ENCODE measurements around the gene JAM2. TPM values are rescaled to one million over a fixed set of nuclear protein-coding genes. Genes with fewer than 3 reads are reported as not detected.
"Not testable (repeated sequence)": the region's sequence is repeated elsewhere in the genome, so short reads cannot be mapped to it uniquely, and the experiment has no call there.

JAM2 gene
- total RNA-seq, 1 donor from 2014 or later = 0.16 TPM

GRCh38 chr21:25643486-25643885 lies 4.4 kb downstream of the JAM2 start:
- intact Hi-C loops (cut with micrococcal nuclease) = no loop called here

GRCh38 chr21:25646474-25646873 lies 7.4 kb downstream of the JAM2 start:
- intact Hi-C loops (cut with micrococcal nuclease) = no loop called here

GRCh38 chr21:25647647-25648046 lies 8.6 kb downstream of the JAM2 start:
- intact Hi-C loops (cut with micrococcal nuclease) = no loop called here

- intact Hi-C loops (cut with micrococcal nuclease) = no loop called here
Observed at GRCh38 chr21:25649146-25649545, 10.1 kb downstream of the JAM2 start.

GRCh38 chr21:25656412-25656811 lies 17.4 kb downstream of the JAM2 start:
- intact Hi-C loops (cut with micrococcal nuclease) = no loop called here

- intact Hi-C loops (cut with micrococcal nuclease) = no loop called here
Observed at GRCh38 chr21:25657140-25657539, 18.1 kb downstream of the JAM2 start.

- intact Hi-C loops (cut with micrococcal nuclease) = no loop called here
Observed at GRCh38 chr21:25658427-25659035, 19.5 kb downstream of the JAM2 start.

- intact Hi-C loops (cut with micrococcal nuclease) = no loop called here
Observed at GRCh38 chr21:25660233-25660632, 21.2 kb downstream of the JAM2 start.

- intact Hi-C loops (cut with micrococcal nuclease) = no loop called here
Observed at GRCh38 chr21:25664491-25664931, 25.5 kb downstream of the JAM2 start.

GRCh38 chr21:25670726-25671125 lies 31.7 kb downstream of the JAM2 start:
- intact Hi-C loops (cut with micrococcal nuclease) = no loop called here

GRCh38 chr21:25676451-25676850 lies 37.4 kb downstream of the JAM2 start:
- intact Hi-C loops (cut with micrococcal nuclease) = no loop called here

GRCh38 chr21:25682382-25682781 lies 43.3 kb downstream of the JAM2 start:
- intact Hi-C loops (cut with micrococcal nuclease) = no loop called here

GRCh38 chr21:25687787-25688186 lies 48.7 kb downstream of the JAM2 start:
- intact Hi-C loops (cut with micrococcal nuclease) = no loop called here

GRCh38 chr21:25688275-25689155 lies 49.5 kb downstream of the JAM2 start:
- intact Hi-C loops (cut with micrococcal nuclease) = no loop called here

GRCh38 chr21:25689226-25689625 lies 50.2 kb downstream of the JAM2 start:
- intact Hi-C loops (cut with micrococcal nuclease) = no loop called here

GRCh38 chr21:25691976-25692375 lies 52.9 kb downstream of the JAM2 start:
- intact Hi-C loops (cut with micrococcal nuclease) = no loop called here

- intact Hi-C loops (cut with micrococcal nuclease) = not testable (repeated sequence)
Observed at GRCh38 chr21:25695461-25695860, 56.4 kb downstream of the JAM2 start.

- intact Hi-C loops (cut with micrococcal nuclease) = no loop called here
Observed at GRCh38 chr21:25700741-25701140, 61.7 kb downstream of the JAM2 start.

GRCh38 chr21:25701529-25701928 lies 62.5 kb downstream of the JAM2 start:
- intact Hi-C loops (cut with micrococcal nuclease) = no loop called here

- intact Hi-C loops (cut with micrococcal nuclease) = loop anchor here (1.0 kb wide), 2 partner anchors 100 to 287 kb away; no protein-coding TSS in a partner anchor
Observed at GRCh38 chr21:25708467-25709065, 69.5 kb downstream of the JAM2 start.

- intact Hi-C loops (cut with micrococcal nuclease) = no loop called here
Observed at GRCh38 chr21:25709684-25710265, 70.7 kb downstream of the JAM2 start.

- intact Hi-C loops (cut with micrococcal nuclease) = no loop called here
Observed at GRCh38 chr21:25710550-25710949, 71.5 kb downstream of the JAM2 start.

Measured in T-helper 2 cell treated with Interferon-gamma antibody and Interleukin-4, amounts not matched to agents 100 ng/mL and 5 ng/mL, for 36 hours (primary cell).